ENCODE data around the gene KPNA6. TPM values are rescaled to one million over a fixed set of nuclear protein-coding genes. Genes with fewer than 3 reads are reported as not detected.
A peak's percentile ranks its signal among the peaks of the same experiment; 100 is the strongest.

Gene KPNA6
- total and polyA plus RNA-seq, 9 of the 15 experiments (the other 6 are each of a cell fraction or from before 2014, with no cell fraction given), result 20.1 to 54.6 (median 32.2) TPM

DNA sequence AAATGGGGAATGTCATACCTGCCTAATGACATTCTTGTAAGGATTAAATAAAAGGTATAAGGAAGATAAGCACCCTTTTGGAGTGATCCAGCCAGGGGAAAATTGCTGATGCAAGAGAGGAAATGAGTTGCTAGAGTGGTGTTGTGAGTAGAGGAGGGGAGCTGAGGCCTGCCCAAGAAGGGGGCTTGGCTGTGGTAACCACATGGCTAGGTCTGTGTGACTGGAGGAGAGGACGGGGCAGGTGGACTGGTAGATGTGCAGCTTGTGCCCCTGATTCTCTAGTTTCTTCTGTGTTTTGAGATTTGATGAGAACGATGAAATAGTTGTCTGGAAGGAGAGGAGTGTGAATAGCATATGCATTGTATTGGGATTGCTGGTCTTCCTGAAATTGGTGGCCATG is 78.2 kb downstream of the KPNA6 start (continued):
- no peak for TF ChIP-seq ATF1 (CRISPR knock-in tag; IDR thresholded peaks at IDR 0.05)
- no peak for TF ChIP-seq ATF1 (tag; IDR thresholded peaks at IDR 0.05)
- TF ChIP-seq ZNF586 (CRISPR knock-in tag; conservative IDR thresholded peaks at IDR 0.05), result no peak
- TF ChIP-seq, protein P1, sequence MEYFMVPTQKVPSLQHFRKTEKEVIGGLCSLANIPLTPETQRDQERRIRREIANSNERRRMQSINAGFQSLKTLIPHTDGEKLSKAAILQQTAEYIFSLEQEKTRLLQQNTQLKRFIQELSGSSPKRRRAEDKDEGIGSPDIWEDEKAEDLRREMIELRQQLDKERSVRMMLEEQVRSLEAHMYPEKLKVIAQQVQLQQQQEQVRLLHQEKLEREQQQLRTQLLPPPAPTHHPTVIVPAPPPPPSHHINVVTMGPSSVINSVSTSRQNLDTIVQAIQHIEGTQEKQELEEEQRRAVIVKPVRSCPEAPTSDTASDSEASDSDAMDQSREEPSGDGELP (CRISPR knock-in tag; IDR thresholded peaks at IDR 0.05; ENCODE audit: borderline replicate concordance), result no peak
- no peak for TF ChIP-seq HDAC6 (IDR thresholded peaks at IDR 0.05; ENCODE audit: low read depth, low read length)
- TF ChIP-seq, protein P2, sequence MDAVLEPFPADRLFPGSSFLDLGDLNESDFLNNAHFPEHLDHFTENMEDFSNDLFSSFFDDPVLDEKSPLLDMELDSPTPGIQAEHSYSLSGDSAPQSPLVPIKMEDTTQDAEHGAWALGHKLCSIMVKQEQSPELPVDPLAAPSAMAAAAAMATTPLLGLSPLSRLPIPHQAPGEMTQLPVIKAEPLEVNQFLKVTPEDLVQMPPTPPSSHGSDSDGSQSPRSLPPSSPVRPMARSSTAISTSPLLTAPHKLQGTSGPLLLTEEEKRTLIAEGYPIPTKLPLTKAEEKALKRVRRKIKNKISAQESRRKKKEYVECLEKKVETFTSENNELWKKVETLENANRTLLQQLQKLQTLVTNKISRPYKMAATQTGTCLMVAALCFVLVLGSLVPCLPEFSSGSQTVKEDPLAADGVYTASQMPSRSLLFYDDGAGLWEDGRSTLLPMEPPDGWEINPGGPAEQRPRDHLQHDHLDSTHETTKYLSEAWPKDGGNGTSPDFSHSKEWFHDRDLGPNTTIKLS (IDR thresholded peaks at IDR 0.05; ENCODE audit: borderline replicate concordance, low read depth), result no peak
- TF ChIP-seq TGIF2 (CRISPR knock-in tag; IDR thresholded peaks at IDR 0.05), result no peak
- no peak for TF ChIP-seq MYBL2 (IDR thresholded peaks at IDR 0.05; ENCODE audit: low read depth)
- no peak for TF ChIP-seq MYBL2 (CRISPR knock-in tag; IDR thresholded peaks at IDR 0.05; ENCODE audit: borderline replicate concordance)
- TF ChIP-seq EP400 (IDR thresholded peaks at IDR 0.05), result peak; percentile 36; the same call in 1 of the 2 replicates
- TF ChIP-seq TEAD2 (tag; IDR thresholded peaks at IDR 0.05), result no peak
- no peak for TF ChIP-seq GATA2 (CRISPR knock-in tag; IDR thresholded peaks at IDR 0.05)
- no peak for TF ChIP-seq GTF2E2 (tag; IDR thresholded peaks at IDR 0.05)
- TF ChIP-seq, protein P3, sequence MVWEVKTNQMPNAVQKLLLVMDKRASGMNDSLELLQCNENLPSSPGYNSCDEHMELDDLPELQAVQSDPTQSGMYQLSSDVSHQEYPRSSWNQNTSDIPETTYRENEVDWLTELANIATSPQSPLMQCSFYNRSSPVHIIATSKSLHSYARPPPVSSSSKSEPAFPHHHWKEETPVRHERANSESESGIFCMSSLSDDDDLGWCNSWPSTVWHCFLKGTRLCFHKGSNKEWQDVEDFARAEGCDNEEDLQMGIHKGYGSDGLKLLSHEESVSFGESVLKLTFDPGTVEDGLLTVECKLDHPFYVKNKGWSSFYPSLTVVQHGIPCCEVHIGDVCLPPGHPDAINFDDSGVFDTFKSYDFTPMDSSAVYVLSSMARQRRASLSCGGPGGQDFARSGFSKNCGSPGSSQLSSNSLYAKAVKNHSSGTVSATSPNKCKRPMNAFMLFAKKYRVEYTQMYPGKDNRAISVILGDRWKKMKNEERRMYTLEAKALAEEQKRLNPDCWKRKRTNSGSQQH (CRISPR knock-in tag; IDR thresholded peaks at IDR 0.05), result no peak
- TF ChIP-seq, protein P4, sequence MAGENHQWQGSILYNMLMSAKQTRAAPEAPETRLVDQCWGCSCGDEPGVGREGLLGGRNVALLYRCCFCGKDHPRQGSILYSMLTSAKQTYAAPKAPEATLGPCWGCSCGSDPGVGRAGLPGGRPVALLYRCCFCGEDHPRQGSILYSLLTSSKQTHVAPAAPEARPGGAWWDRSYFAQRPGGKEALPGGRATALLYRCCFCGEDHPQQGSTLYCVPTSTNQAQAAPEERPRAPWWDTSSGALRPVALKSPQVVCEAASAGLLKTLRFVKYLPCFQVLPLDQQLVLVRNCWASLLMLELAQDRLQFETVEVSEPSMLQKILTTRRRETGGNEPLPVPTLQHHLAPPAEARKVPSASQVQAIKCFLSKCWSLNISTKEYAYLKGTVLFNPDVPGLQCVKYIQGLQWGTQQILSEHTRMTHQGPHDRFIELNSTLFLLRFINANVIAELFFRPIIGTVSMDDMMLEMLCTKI (IDR thresholded peaks at IDR 0.05; ENCODE audit: partially characterized antibody), result no peak
- no peak for TF ChIP-seq E4F1 (CRISPR knock-in tag; IDR thresholded peaks at IDR 0.05; ENCODE audit: borderline replicate concordance)
- peak; percentile 29; the same call in 1 of the 2 replicates for TF ChIP-seq ZNF592 (IDR thresholded peaks at IDR 0.05)
